ENCODE data around the gene CACNB4. TPM values are rescaled to one million over a fixed set of nuclear protein-coding genes. Genes with fewer than 3 reads are reported as not detected.
A peak's percentile ranks its signal among the peaks of the same experiment; 100 is the strongest.

Gene CACNB4
- total and polyA plus RNA-seq, 9 of the 15 experiments (the other 6 are each of a cell fraction or from before 2014, with no cell fraction given), result 0.01 to 0.20 (median 0.04) TPM; not detected in 1

- TF ChIP-seq, protein P1, sequence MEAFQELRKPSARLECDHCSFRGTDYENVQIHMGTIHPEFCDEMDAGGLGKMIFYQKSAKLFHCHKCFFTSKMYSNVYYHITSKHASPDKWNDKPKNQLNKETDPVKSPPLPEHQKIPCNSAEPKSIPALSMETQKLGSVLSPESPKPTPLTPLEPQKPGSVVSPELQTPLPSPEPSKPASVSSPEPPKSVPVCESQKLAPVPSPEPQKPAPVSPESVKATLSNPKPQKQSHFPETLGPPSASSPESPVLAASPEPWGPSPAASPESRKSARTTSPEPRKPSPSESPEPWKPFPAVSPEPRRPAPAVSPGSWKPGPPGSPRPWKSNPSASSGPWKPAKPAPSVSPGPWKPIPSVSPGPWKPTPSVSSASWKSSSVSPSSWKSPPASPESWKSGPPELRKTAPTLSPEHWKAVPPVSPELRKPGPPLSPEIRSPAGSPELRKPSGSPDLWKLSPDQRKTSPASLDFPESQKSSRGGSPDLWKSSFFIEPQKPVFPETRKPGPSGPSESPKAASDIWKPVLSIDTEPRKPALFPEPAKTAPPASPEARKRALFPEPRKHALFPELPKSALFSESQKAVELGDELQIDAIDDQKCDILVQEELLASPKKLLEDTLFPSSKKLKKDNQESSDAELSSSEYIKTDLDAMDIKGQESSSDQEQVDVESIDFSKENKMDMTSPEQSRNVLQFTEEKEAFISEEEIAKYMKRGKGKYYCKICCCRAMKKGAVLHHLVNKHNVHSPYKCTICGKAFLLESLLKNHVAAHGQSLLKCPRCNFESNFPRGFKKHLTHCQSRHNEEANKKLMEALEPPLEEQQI (IDR thresholded peaks at IDR 0.05), result no peak
- TF ChIP-seq CHD4 (IDR thresholded peaks at IDR 0.05; ENCODE audit: insufficient read depth, insufficient replicate concordance, low read depth, low read length, poor library complexity, severe bottlenecking) (no peak), NFIC (IDR thresholded peaks at IDR 0.05) (peak; percentile 48; the same call in 1 of the 2 replicates), ZNF639 (CRISPR knock-in tag; conservative IDR thresholded peaks at IDR 0.05 in 1 of 2, IDR thresholded peaks at IDR 0.05 in 1 of 2) (peak in 1 of 2 experiments; percentile 71; a peak in 1 of 4 replicates), BRD9 (IDR thresholded peaks at IDR 0.05; ENCODE audit: low read depth, partially characterized antibody) (peak; percentile 74), EGR1 (conservative IDR thresholded peaks at IDR 0.05) (peak; percentile 91), SUPT5H (IDR thresholded peaks at IDR 0.05) (peak; percentile 98), ZBTB7A (IDR thresholded peaks at IDR 0.05; ENCODE audit: borderline replicate concordance, control insufficient read depth, low read depth, low read length) (peak; percentile 37; the same call in 1 of the 2 replicates), SMC3 (conservative IDR thresholded peaks at IDR 0.05; ENCODE audit: insufficient read depth, low read depth, low read length) (no peak), SMARCA4 (IDR thresholded peaks at IDR 0.05) (peak; percentile 79), HDAC1 (IDR thresholded peaks at IDR 0.05) (no peak), ZNF324 (CRISPR knock-in tag; IDR thresholded peaks at IDR 0.05) (no peak), ZNF175 (CRISPR knock-in tag; IDR thresholded peaks at IDR 0.05; ENCODE audit: low read depth) (peak; percentile 59; the same call in 1 of the 2 replicates), CREB3 (tag; conservative IDR thresholded peaks at IDR 0.05; ENCODE audit: low read depth) (peak; percentile 85; the same call in 1 of the 2 replicates), ZNF146 (CRISPR knock-in tag; IDR thresholded peaks at IDR 0.05; ENCODE audit: unreplicated experiment) (no peak), E2F4 (CRISPR knock-in tag; IDR thresholded peaks at IDR 0.05; ENCODE audit: low read depth) (no peak), KLF1 (tag; IDR thresholded peaks at IDR 0.05) (no peak), HMG20B (CRISPR knock-in tag; IDR thresholded peaks at IDR 0.05) (no peak), NR4A1 (CRISPR knock-in tag; IDR thresholded peaks at IDR 0.05) (no peak), NR4A1 (tag; IDR thresholded peaks at IDR 0.05) (peak; percentile 45), ZNF197 (CRISPR knock-in tag; IDR thresholded peaks at IDR 0.05; ENCODE audit: low read depth) (0 out of 2 replicates have a peak, but pooled peaks have one; percentile 31)
These were observed 270.5 kb downstream of the CACNB4 start, which contains the start of gene ARL5A (continued) for GRCh38 chr2:151828143-151828889.

Measured in K562 (cell line).